ENCODE data around the gene VWCE. TPM values are rescaled to one million over a fixed set of nuclear protein-coding genes. Genes with fewer than 3 reads are reported as not detected.

VWCE gene
- polyA plus RNA-seq, 3 donors = 2.7 to 5.6 (median 3.5) TPM

- DNase-seq = peak; percentile 28
Observed at GRCh38 chr11:61281581-61282250, 13.4 kb downstream of the VWCE start.

- no peak for DNase-seq
Observed at GRCh38 chr11:61280883-61281580, 14.1 kb downstream of the VWCE start.

DNA sequence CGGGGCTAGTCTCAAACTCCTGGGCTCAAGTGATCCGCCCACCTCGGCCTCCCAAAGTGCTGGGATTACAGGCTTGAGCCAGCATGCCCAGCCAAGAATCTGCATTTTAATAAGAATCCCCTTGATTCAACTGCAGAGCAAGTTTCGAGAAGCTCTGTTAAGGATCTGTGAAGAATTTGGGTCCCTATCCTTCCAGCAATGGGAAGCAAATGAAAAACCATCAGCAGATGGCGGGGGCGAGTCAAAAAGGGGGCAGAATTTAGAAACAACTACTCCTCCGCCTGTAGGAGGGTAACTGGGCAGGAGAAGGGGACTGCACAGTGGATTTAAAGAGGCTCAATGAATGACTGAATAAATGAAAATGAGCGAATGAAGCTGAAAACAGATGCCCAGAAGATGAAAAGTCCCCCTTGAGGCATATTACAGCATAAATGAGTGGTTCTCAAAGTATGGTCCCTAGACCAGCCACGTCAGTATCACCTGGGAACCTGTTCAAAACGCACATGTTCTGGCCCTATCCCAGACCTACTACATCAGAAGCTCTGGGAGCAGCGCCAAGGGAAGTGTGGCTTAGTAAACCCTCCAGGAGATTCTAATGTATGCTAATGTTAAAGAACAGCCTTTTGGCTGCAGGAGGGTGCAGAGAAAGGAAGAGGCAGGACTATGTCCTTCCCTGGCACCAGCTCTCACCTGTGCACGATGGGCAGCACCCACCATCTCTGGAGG is 15.0 kb downstream of the VWCE start:
- no peak for DNase-seq

DNA sequence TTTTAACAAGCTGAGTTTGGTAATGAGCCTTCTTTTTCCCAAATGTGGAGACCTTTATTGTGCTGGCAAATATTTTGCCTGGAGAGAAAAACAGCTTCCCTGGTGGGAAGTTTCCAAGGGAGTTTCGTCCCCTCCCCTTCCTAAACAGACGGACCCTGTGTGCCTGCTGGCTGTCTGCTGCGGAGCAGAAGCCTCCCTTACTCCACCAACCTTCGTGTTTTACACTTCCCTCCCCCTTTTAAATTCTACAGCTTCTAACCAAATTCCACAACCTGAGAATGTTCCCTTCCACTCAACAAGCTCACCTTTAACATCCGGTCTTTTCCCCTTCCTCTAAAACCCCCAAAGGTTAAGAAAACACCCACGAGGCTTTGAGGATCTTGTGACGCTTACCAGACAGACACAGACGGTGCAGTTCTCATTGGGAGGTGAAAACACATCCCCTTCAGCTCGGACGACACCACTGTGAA is 17.1 kb downstream of the VWCE start:
- no peak for DNase-seq

DNA sequence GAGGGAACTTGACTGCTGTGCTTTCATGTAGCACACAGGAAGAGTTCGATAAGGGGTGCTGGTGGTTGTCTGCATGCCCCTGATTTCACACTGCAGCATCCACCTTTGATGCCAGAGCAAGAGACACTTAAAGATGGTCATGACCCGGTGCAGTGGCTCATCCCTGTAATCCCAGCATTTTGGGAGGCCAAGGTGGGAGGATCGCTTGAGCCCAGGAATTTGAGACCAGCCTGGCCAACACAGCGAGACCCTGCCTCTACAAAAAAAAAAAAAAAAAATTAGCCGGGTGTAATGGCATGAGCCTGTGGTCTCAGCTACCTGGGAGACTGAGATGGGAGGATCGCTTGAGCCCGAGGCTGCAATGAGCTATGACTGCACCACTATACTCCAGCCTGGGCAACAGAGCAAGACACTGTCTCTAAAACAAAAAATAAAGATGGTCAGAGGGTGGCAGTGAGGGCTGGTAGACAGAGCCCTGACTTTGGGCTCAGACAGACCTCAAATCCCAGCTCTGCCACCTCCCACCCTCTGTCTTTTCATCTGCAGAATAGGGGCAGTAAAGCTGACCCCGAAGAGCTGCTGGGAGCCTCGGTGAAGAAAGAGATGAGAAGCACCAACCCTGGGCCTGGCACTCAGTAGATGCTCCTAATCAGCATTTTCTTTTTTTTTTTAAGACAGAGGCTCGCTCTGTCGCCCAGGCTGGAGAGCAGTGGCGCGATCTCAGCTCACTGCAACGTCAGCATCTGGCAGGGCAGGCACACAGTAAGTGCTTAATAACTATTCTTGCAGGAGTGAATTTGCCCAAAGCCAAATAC is 17.7 kb downstream of the VWCE start:
- no peak for DNase-seq

- DNase-seq = no peak
Observed at GRCh38 chr11:61275191-61275590, 19.9 kb downstream of the VWCE start.

DNA sequence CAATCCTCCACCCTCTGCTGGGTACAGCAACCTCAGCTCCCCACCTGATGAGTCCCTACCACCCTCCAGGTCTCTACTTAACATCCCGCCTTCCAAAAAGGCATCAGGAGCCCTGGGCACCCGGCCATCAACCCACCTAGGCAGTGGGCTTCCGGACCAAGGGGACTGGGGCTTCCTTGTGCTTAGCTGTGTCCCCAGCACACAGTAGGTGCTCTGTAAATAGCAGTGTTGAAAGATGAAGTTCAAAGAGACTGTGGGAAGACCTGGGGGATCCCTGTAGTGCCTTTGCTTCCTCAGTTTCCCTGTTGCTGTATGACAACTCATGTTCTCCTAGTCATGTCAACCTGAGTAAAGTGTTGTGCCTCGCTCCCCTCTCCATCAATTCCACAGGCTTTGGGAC is 21.0 kb downstream of the VWCE start:
- DNase-seq = no peak

- no peak for DNase-seq
Observed at GRCh38 chr11:61273178-61274078, 21.7 kb downstream of the VWCE start.

GRCh38 chr11:61272731-61273130 is 22.4 kb downstream of the VWCE start:
- no peak for DNase-seq

- no peak for DNase-seq
Observed at GRCh38 chr11:61270354-61271076, 24.6 kb downstream of the VWCE start.

DNA sequence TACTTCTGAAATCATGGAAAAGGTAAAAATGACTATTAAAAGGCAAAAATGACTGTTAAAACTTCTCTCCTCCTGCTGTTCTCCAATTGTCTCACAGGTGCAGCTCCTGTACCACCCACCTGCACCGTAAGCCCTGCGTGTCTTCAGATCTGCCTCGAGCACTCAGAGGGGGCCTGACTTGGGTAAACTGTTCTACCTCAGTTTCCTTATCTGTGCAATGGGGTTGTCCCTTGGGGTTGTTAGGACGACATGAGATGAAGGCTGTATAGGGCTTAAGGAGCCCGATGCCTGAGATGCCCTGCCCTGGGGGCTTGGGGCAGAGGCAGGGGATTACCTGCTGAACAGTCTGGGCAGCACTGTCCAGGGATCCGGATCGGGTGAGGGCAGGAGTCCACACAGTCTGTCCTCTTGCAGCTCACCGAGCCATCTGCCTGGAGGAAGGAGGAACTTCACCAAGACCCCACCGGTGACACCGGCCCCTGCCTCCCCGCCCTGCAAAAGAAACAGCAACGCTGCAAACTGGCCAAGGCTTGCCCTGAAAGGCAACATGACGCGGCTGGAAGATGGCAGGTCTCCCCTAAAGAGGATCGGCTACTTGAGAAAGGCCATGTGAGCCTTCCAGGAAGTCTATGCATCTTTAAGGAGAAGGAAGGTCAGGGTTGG is 26.4 kb downstream of the VWCE start:
- no peak for DNase-seq

DNA sequence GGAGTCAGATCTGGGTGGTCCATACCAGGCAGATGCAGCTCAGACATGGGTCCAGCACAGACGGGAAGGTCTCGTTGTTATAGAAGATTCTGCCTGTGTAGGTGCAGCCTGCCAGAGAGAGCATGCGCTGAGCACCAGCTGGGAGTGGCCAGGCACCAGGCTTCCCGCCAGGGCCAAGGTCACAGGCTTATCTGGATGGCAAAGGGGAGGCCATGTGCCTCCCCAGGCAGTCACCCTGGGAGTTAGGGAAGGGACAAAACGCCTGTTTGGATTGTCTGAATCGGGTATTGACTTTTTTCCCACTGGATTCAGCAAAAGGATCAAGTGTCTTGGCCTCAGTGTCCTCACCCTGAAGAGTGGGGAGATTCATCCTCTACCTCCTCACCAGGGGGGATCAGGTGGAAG is 27.7 kb downstream of the VWCE start:
- no peak for DNase-seq

- no peak for DNase-seq
Observed at GRCh38 chr11:61266602-61267001, 28.5 kb downstream of the VWCE start.

DNA sequence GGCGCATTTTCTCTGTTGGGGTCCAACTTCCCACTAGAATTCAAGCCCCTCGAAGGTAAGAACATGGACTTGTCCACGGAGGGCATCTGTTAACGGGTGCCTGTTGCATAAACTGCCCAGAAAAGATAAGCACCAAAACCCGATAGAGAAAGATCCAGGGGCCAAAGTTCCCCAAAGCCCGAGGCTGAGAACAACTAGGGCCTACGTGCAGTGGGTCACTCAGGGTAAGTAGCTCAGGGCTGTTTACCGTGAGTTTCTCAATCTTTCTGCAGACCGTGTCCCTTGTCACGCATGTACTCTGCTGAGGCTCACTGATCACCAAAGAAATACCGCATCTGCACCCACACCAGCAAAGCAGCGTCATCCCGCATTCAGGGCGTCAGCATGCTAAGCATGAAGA is 29.8 kb downstream of the VWCE start:
- DNase-seq = no peak

GRCh38 chr11:61264795-61265194 is 30.3 kb downstream of the VWCE start:
- DNase-seq = no peak

- no peak for DNase-seq
Observed at GRCh38 chr11:61264371-61264770, 30.7 kb downstream of the VWCE start.

GRCh38 chr11:61259363-61259762 is 35.8 kb downstream of the VWCE start:
- no peak for DNase-seq

- DNase-seq = no peak
Observed at GRCh38 chr11:61258546-61258945, 36.6 kb downstream of the VWCE start.

- no peak for DNase-seq
Observed at GRCh38 chr11:61256710-61257482, 38.2 kb downstream of the VWCE start.
